Measurements from ENCODE around the gene FAM171A2.

- TF ChIP-seq POLR2A (IDR thresholded peaks at IDR 0.05; ENCODE audit: low read length): no peak
- TF ChIP-seq GATA1 (IDR thresholded peaks at IDR 0.05; ENCODE audit: low read depth, low read length): no peak
Observed at GRCh38 chr17:44363613-44364159, at the start of gene FAM171A2.
